Psoas muscle (tissue), 8 donors: ENCODE results near the gene SLCO4A1. TPM values are rescaled to one million over a fixed set of nuclear protein-coding genes. Genes with fewer than 3 reads are reported as not detected.

Experiments used
- ATAC-seq, 4 donors: fragments of 200-7000 bp; cut with Tn5 transposase; one replicate each; pipeline ENCODE4 v1.9.1; 2020; ENCODE audit warnings: moderate library complexity in 3 of 4, mild to moderate bottlenecking in 2 of 4
- DNase-seq, 2 donors: peaks; one replicate each; pipeline ENCODE4 v3.0.0-alpha.2; 2020
- H3K27ac ChIP-seq: fragments of 200-600 bp; one replicate; pipeline ENCODE4 v1.8.0; 2022
- H3K27me3 ChIP-seq, 3 donors: fragments of 200-600 bp in 1 of 3; one replicate each; pipeline versions ENCODE4 v1.6.1 to v1.8.0; 2013 to 2022; ENCODE audit warnings: low read length in 2 of 3, mild to moderate bottlenecking in 2 of 3, moderate library complexity in 1 of 3; ENCODE audit not compliant: insufficient read depth in 3 of 3
- H3K36me3 ChIP-seq, 2 donors: fragments of 200-600 bp in 1 of 2; one replicate each; pipeline versions ENCODE4 v1.6.1 to v1.8.0; 2013 to 2022; ENCODE audit warnings: low read depth in 1 of 2, mild to moderate bottlenecking in 1 of 2, moderate library complexity in 1 of 2; ENCODE audit not compliant: insufficient read depth in 1 of 2
- H3K4me1 ChIP-seq: fragments of 200-600 bp; one replicate; pipeline ENCODE4 v1.8.0; 2022
- H3K4me3 ChIP-seq: fragments of 200-600 bp; one replicate; pipeline ENCODE4 v1.8.0; 2022; ENCODE audit warnings: mild to moderate bottlenecking
- H3K9me3 ChIP-seq: fragments of 200-600 bp; one replicate; pipeline ENCODE4 v1.8.0; 2022
- CTCF ChIP-seq: fragments of 200-600 bp; IDR thresholded peaks from one replicate; pipeline ENCODE4 v1.8.0; 2022; ENCODE audit warnings: antibody characterized with exemption
- WGBS, 3 donors: extraction: QIAGEN DNeasy Blood & Tissue Kit; methylation state at CpG; one replicate each; pipeline versions ENCODE4 v1.1.6 to v1.1.7; 2013; 5-methylcytosine and 5-hydroxymethylcytosine counted together
- intact Hi-C, 2 donors: fragments of 100-400 bp; cut with DNase I; formaldehyde crosslinking; loops; one replicate each; pipeline versions ENCODE4 v1.11.0 to v1.14.2; 2022
- polyA plus RNA-seq, 3 donors: library from polyadenylated mRNA; stranded (reverse); fragments of 200-250 nt; gene quantifications; one replicate each; pipeline ENCODE4 v1.2.3, GENCODE V29; 2013
- total RNA-seq, 4 donors: library from RNA; stranded (reverse); fragmentation: NEBNext Ultra II Directional in 2 of 4; extraction: Animal tissue kit (Norgen Biotek cat#: 25700) in 2 of 4; gene quantifications; one replicate each; pipeline versions ENCODE4 v1.2.1 to v1.2.4, GENCODE V29; 2021 to 2023
- donor health status: healthy with polysubstance abuse.
- donor health status: DM: no; HTN: no; CAD: no; lungs with moderate emphysema.
- donor health status: Bipolar disorder and iron deficiency.
- donor health status: healthy.
- donor health status: DM: yes; HTN: yes; CAD: no.
- donor health status: DM: no; HTN: no; CAD: no.
- donor health status: DM: no; HTN: no; CAD: no.
- donor health status: DM: yes; HTN: yes; CAD: no.

SLCO4A1 gene
- total and polyA plus RNA-seq, 7 donors = 5.3 to 38.5 (median 9.8) TPM

GRCh38 chr20:62657956-62658355 is 15.7 kb downstream of the SLCO4A1 start:
- Histone ChIP-seq H3K36me3 (no peaks in the 10 kb centered on the region), H3K27me3 (no peaks in the 10 kb centered on the region), H3K4me3 (no peak overlapping the region), H3K4me1 (peaks cover 3% of the 10 kb centered on the region), H3K27ac (no peak overlapping the region), H3K9me3 (no peaks in the 10 kb centered on the region)
- ATAC-seq (no peak), DNase-seq (no peak)
- no peak for TF ChIP-seq CTCF
- WGBS, 3 donors = 88 to 91% (median 89%) methylated on average over 19 of the region's 19 CpGs
- intact Hi-C loops = no loop called here

GRCh38 chr20:62658593-62659178 is 16.4 kb downstream of the SLCO4A1 start:
- intact Hi-C loops = no loop called here
- no peak for TF ChIP-seq CTCF
- Histone ChIP-seq H3K27me3 (no peaks in the 10 kb centered on the region), H3K9me3 (no peaks in the 10 kb centered on the region), H3K4me3 (no peak overlapping the region), H3K4me1 (no peaks in the 10 kb centered on the region), H3K27ac (no peak overlapping the region), H3K36me3 (no peaks in the 10 kb centered on the region)
- ATAC-seq (no peak), DNase-seq (no peak)
- 88 to 94% (median 90%) methylated on average over 24 to 25 of the region's 25 CpGs for WGBS, 3 donors

- 79 to 84% (median 82%) methylated on average over 27 to 29 of the region's 29 CpGs for WGBS, 3 donors
- no peaks in the 10 kb centered on the region for H3K36me3 ChIP-seq
- DNase-seq (no peak), ATAC-seq (no peak)
- H3K27ac ChIP-seq = no peak overlapping the region
- no peaks in the 10 kb centered on the region for H3K27me3 ChIP-seq
- no peaks in the 10 kb centered on the region for H3K4me1 ChIP-seq
- no peak for TF ChIP-seq CTCF
- no peak overlapping the region for H3K4me3 ChIP-seq
- H3K9me3 ChIP-seq = no peaks in the 10 kb centered on the region
- intact Hi-C loops = no loop called here
These were observed 17.4 kb downstream of the SLCO4A1 start for GRCh38 chr20:62659488-62660239.

GRCh38 chr20:62660240-62660615 is 17.9 kb downstream of the SLCO4A1 start:
- Histone ChIP-seq H3K36me3 (no peaks in the 10 kb centered on the region), H3K27me3 (no peaks in the 10 kb centered on the region), H3K4me3 (no peak overlapping the region), H3K9me3 (no peaks in the 10 kb centered on the region), H3K27ac (no peak overlapping the region), H3K4me1 (no peaks in the 10 kb centered on the region)
- DNase-seq = no peak
- no peak for TF ChIP-seq CTCF
- intact Hi-C loops = no loop called here
- 83 to 90% (median 88%) methylated on average over 6 to 15 of the region's 15 CpGs for WGBS, 3 donors
- ATAC-seq = no peak
